DMS 273 treated with DMSO at 0.1 percent for 48 hours (cell line): Measurements from ENCODE around the gene AFF3.
"Not testable (repeated sequence)": the region's sequence is repeated elsewhere in the genome, so short reads cannot be mapped to it uniquely, and the experiment has no call there.

Experiments
- DNase-seq: peaks from one replicate; lab custom pipeline; 2025; lab: John Stamatoyannopoulos, UW

The AFF3 gene

GRCh38 chr2:99662761-99663341 lies 479.5 kb downstream of the AFF3 start:
- DNase-seq, result no peak

DNA sequence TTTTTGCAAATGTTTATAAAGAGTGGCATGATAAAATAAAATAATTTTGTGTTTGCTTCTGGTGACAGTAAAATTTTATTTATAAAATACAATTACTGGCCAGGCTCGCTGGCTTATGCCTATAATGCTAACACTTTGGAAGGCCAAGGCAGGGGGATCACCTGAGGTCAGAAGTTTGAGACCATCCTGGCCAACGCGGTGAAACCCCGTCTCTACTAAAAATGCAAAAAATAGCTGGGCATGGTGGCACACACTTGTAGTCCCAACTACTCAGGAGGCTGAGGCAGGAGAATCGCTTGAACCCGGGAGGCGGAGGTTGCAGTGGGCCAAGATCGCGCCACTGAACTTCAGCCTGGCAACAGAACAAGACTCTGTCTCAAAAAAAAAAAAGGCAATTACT lies 480.6 kb downstream of the AFF3 start:
- DNase-seq, result not testable (repeated sequence)

DNA sequence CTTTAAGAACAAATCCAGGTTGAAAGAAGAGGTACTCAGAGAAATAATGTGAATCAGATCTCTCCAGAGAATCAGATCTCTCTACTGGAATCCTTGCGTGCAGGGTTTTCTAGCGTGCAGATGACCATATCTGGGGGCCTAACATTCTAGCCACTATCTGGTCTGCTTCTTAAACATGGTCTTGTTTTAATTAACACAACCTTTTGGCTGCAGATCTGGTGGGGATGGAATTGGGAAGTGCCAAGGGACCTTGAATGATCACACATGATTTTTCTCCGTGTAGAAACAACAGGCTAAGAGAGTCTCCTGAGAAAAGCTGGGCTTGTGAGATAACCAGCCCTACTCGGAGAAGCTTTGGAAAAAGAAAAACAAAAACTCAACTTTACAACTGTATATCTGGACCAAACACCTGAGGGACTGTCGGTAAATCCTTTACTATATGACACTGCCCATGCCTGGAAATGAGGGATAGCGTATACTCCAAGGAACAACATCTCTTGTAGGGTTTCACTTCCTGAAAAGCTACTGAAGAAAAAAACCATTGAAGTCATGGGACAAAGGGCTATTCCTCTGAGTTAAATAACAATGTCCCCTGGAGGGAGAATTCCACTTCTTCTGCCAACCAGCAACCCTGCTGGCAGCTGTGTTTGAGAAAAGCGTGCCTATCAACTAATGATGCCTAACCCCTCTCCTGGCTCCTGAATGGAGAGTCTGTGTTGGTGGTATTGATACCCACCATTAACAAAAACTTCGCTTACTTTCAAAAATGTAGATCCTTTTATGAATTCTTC lies 481.6 kb downstream of the AFF3 start:
- no peak for DNase-seq

- DNase-seq, result no peak
These were observed 482.5 kb downstream of the AFF3 start for GRCh38 chr2:99659874-99660273.

DNA sequence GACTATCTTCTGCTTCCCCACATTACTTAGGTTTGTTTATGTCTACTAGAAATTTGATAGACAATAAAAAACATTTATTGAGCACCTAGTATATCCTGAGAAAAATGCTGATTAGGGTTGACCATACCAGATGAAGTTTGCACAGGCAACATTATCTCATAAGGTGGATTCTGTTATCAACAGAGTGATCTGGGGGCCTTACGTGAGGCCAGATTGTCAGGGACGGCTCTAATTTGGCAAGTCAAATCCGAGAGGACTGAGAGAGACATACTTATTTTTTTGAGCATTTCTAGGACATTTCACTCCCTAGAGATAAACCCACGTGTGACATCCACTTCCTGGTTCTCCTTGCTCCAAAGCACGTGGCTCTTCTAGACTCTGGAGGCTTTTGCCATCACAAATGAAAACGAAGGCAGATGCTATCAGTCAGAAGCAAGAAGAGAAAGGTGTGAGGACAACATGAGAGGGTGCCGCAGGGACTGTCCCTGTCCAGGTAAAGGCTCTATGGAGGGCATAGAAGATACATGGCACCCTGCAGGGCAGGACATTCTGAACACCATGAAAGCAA lies 484.6 kb downstream of the AFF3 start:
- DNase-seq, result no peak

GRCh38 chr2:99656994-99657393 lies 485.4 kb downstream of the AFF3 start:
- no peak for DNase-seq

DNA sequence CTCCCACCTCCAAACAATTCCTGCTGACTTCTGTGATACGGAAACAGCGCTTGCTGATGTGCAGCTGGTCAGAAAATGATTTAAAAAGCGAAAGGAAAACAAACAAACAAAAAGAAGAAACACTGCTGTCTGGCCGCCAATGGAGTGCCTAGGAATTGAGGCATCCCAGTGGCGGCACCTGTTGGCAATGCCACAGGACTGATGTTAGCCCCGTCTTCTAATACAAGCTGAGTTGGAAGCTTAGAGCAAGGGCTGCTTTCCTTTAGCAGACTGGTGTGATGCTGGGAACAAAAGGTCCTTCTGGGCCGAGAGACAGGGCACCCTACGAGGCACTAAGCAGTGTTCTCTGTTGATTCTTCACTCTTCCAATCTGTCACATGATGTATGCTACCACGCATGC lies 489.0 kb downstream of the AFF3 start:
- no peak for DNase-seq

DNA sequence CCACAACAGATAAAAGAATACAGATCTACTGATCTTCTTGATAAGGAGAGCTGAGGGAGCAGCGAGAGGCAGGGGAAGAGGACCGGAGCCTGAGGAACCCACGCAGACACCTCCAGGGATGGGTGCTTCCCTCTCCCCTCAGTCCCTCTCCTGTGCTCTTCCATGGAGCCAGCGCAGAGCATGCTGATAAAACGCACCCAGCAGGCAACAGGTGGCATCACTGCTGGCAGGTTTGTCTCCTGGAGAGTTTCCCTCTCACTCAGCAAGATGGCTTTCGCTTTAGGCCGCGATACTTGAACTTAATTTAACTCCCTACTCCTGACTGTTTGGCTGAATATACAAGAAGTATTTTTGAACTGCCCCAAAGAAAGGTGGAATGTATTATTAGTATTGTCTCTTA lies 489.5 kb downstream of the AFF3 start:
- no peak for DNase-seq

DNA sequence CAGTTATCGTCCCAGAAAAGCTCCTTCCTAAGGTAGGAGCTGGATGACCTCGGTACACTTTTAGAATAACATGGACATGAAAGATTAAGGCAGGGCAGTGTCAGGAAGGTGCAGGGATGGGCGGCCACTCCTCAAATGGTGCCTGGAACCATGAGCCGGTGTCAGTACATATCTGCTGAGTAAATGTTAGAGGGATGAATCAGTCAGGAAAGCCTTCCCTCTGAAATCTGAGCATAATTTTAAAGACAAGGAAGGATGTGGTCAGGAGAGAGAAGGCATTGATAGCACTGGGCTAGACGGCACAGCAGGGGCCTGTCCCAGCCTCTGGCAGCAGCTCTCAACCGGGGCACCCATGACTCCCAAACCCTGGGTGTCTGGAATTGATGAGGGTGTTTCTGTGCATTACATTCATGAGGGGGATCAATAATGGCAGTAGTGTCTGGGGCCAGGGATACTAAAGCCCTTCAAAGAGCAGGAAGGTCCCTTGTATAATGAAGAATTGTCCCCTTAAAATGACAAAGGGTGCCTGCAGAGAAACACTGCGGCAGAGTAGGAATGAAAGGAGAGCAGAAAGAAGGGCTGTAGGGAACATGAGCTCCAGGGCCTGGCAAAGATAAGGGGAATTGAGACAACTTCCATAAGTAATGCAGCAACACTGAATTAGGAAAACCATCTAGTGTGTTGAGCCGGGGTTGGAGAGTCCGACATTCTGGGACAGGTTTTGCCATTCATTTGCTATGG lies 490.3 kb downstream of the AFF3 start:
- no peak for DNase-seq

DNA sequence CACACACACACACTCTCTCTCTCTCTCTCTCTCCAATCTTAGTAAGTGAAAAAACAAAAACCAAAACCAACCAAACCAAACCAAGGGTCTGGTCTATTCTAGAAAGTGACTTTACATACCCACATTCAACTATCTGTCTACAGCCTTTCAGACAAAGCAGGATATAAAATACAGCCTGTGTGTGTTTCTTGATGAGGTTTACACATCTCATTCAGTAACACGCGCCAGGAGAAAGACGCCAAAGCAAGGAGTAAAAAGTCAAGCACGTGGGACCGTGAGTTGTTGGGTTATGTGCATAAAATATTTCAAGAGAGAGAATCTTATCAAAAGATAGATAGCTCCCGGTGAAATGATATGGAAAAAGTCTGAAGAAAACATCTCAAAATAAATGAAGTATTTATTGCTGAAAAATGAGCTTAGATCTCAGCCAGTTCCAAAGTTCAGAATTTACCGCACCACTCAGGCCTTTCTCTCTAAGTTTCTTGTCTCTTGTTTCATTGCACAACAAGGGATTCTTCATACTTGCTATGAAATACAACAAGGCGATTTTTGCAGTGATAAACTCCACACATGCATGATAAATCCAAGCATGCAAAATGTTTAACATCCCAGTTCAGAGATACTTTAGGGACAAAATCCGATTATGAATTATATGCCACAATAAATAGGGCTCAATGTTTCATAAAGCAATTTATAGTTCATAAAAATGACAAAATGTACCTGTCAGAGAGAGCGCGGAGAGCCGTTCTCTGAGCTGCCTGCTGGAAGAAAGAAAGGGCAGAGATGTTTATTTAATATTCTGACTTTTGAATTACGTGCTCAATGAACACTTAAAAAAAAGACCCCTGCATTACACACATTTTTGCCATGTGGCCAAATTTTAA lies 493.2 kb downstream of the AFF3 start:
- no peak for DNase-seq

GRCh38 chr2:99648178-99648844 lies 494.1 kb downstream of the AFF3 start:
- DNase-seq, result no peak

DNA sequence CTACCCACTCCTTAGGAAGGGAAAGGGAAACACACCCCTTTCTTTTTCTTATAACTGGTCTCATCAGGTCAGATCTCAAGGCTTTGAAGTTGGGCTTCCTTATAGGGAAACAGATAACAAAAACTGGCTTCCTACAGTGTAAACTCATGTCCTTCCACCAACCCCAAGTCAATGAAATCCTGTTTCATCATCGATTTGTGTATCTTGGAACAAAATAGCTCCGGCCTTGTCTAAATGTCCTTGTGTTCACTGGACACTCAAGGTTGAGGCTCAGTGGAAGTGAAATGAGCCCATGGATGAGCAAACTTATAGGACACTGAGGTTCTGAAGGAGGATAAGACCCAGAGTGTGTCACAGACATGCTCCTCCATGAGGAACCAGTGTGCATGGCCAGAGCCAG lies 496.4 kb downstream of the AFF3 start:
- no peak for DNase-seq

- peak; percentile 43 for DNase-seq
These were observed 498.0 kb downstream of the AFF3 start for GRCh38 chr2:99644419-99644787.

DNA sequence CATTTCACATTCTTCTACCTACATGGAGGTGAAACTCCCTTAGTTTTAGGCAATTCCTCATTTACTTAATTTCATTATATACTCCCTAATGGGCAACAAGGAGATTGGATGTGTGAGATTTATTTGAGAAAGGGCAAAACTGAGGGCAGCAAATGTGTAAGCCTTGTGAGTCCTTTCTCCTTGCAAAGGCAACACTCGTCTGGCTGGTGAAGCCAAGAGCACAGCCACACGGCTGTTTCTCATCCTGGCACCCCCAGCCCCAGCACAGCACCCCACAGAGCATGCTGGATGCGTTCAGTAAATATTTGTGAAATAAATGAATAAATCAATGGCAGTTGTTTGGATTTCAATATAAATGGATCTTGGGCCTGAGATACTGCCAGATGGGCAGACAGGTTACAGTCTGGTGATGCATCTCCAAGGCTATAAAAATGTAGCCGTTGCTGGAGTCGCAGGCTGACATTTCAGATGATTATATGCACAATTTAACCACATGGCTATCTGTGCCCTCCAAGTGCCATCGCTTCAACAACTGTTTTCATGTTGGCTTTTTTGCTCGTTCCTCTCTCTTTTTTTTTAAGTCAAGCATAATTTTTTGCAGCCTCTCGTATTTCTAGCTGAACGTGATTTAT lies 498.5 kb downstream of the AFF3 start:
- DNase-seq, result peak; percentile 43

- DNase-seq, result no peak
These were observed 500.4 kb downstream of the AFF3 start for GRCh38 chr2:99641999-99642398.

DNA sequence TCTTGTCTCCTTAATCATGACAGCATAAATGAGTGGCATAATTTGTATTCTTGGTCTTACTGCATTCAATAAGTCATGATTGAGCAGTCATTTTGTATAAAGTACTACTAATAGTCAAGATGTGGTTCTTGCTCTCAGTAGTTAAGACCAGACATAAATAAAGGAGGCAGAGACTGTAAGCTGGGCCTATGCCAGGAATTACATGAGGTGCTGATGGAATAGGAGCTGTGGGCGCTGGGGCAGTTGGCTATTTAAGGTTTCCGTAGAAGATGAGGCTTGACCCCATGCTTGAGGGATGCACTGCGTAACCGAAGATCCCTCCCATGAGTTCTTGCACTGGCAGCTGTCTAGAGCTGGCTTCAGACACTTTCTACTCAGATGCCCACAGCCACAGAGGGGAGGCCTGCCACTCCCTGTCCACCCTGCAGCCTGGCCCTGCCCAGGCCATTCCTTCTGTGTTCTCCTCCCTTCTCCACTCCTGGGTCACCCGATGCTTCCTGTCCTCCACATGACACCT lies 501.7 kb downstream of the AFF3 start:
- no peak for DNase-seq

DNA sequence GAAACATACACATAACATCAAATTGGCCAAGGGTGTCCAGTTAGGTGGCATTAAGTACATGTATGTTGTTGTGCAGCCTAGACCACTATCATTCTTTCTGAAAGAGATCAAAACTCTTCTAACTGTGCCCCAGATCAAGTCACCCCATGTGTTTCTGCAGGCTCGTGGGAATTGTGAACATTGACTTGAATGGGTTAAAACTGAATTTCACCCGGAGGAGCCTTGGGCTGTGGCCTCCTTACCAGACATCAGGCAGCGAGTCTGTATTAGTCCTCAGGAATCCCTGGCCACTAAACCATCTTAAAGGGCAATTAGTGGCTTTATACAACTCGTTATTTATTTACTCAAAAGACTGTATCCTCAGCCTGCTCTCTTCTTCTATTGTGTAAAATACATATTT lies 503.6 kb downstream of the AFF3 start:
- DNase-seq, result no peak

GRCh38 chr2:99637159-99637697 lies 505.2 kb downstream of the AFF3 start:
- DNase-seq, result no peak

DNA sequence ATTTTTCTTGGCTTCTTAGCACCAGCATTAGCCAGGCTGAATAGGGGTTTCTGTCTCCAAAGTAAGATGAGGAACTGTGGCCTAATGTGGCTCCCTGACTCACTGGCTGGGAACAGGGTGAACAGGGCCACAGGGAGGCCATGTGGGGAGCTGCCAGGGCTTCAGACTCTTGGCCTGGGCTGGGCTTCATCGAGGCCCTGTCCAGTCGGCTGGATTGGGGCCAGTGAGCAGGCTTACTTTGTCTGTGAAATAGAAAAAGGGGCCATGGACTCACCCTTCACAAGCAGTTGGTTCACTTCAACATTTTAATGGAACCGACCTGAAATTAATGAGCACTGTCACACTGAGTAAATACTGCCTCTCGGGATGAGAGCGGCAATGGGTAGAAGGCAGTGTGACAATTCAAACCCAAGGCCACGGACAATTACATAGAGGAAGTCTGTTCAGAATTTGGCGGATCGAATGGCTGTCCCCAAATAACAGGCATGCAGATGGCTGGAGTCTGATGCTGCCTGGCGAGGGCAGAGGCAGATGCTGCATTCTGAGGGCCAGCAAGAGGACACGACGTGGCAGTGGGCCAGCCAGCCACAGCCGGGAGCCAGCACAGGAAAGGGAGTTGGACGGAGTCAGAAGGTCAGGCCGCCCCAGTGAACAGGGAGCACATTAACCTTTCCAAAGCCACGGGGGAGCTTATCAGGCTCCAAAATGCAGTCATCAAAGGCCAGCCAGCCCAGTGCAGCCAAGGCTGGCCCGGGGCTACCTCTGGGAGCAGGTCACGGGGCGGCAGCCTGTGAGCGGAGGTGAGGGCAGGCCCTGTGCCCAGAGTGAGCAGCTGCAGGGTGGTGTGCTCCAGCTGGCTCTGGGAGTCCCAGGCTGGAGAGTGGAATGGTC lies 506.0 kb downstream of the AFF3 start:
- DNase-seq, result peak; percentile 66
